GM06990 (cell line): ENCODE results near the gene RARG.
A peak's percentile ranks its signal among the peaks of the same experiment; 100 is the strongest.
"Not testable (repeated sequence)": the region's sequence is repeated elsewhere in the genome, so short reads cannot be mapped to it uniquely, and the experiment has no call there.

ENCODE experiments used
- DNase-seq: peaks from one replicate; pipeline ENCODE4 v3.0.0-alpha.2; 2011; ENCODE audit not compliant: insufficient read length; ENCODE audit errors: extremely low read depth
- H3K27me3 ChIP-seq: replicated peaks from 2 replicates; pipeline ENCODE4 v1.6.0; 2011; ENCODE audit warnings: low read length; ENCODE audit not compliant: control insufficient read depth, insufficient read depth
- H3K36me3 ChIP-seq: 2 replicates; pipeline ENCODE4 v1.5.1; 2011; ENCODE audit warnings: low read length; ENCODE audit not compliant: control insufficient read depth, insufficient read depth
- H3K4me3 ChIP-seq: replicated peaks from 2 replicates; pipeline ENCODE4 v1.5.1; 2011; ENCODE audit warnings: low read depth, mild to moderate bottlenecking, control low read depth, low read length
- CTCF ChIP-seq: IDR thresholded peaks from 2 replicates; pipeline ENCODE4 v1.5.1; 2011; ENCODE audit warnings: low read length, control low read depth, mild to moderate bottlenecking, inconsistent platforms; ENCODE audit not compliant: insufficient read depth, poor library complexity, severe bottlenecking

Gene RARG

GRCh38 chr12:53180931-53181645, 50.9 kb downstream of the RARG start:
- no peak for TF ChIP-seq CTCF

DNA sequence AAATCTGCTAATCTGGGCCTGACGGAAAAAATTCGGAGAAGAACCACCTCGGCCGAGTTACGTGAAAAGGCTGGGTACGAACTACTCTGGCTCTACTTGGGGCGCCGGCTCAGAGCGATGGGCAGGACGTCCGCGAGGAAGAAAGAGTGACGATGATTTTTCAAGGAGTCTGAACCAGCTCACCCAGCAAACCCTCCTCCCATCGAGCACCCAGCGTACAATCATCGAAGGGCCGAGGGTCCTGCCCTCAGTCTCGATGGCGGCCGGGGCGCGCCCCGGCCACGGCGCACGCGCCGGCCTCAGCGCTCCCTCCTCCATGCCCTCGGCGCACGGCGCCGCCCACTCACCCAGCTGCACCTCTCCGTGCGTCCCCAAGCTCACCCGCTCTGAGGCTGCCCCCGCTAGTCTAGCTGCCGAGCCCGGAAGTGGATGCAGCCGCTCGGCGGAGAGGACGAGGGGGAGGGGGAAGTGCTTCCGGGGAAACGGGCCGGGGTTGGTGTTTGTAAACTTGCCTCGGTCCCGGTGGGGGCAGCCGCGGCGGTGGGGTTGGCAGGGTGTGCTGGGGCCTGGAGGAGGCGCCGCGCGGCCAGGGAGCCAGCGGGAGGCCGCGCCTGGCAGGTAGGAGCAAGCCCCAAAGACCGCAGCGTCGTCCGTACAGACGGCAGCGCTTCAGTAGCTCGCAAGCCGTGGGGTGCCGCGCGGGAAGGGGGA, 51.6 kb downstream of the RARG start, which contains the start of the genes CSAD and ZNF740:
Gene CSAD, minus strand, starts transcription at position 706 of the 711 bp plus-strand sequence. CDS start 7,455 bp downstream, outside the sequence.
Gene ZNF740, plus strand, starts transcription at position 503 of the 711 bp plus-strand sequence. CDS start 1,262 bp downstream, outside the sequence.
- no peak for TF ChIP-seq CTCF
- Histone ChIP-seq H3K36me3 (peaks cover 6% of the 10 kb centered on the region), H3K4me3 (peak within 1 kb of the TSS; percentile 79), H3K27me3 (no peaks in the 10 kb centered on the region)
- peak; percentile 99 for DNase-seq

More at GRCh38 chr12:53180931-53181645, 50.9 kb downstream of the RARG start:
- peak; percentile 90 for DNase-seq
- peaks cover 9% of the 10 kb centered on the region for H3K36me3 ChIP-seq
- peak overlapping the region; percentile 79 for H3K4me3 ChIP-seq
- no peaks in the 10 kb centered on the region for H3K27me3 ChIP-seq

- peaks cover 5% of the 10 kb centered on the region for H3K36me3 ChIP-seq
- no peak for DNase-seq
- H3K4me3 ChIP-seq = peak overlapping the region; percentile 79
- no peaks in the 10 kb centered on the region for H3K27me3 ChIP-seq
- TF ChIP-seq CTCF = no peak
These were observed 52.3 kb downstream of the RARG start for GRCh38 chr12:53179687-53180219.

- not testable (repeated sequence) for H3K27me3 ChIP-seq, H3K36me3 ChIP-seq, H3K4me3 ChIP-seq, DNase-seq
These were observed 53.2 kb downstream of the RARG start for GRCh38 chr12:53178803-53179202.

GRCh38 chr12:53177447-53177846, 54.6 kb downstream of the RARG start:
- DNase-seq = not testable (repeated sequence)

GRCh38 chr12:53176750-53177149, 55.3 kb downstream of the RARG start:
- DNase-seq = no peak
- H3K36me3 ChIP-seq = no peaks in the 10 kb centered on the region; the same call in 1 of the 2 replicates
- no peak overlapping the region for H3K4me3 ChIP-seq
- no peaks in the 10 kb centered on the region for H3K27me3 ChIP-seq
- no peak for TF ChIP-seq CTCF

More at GRCh38 chr12:53177447-53177846, 54.6 kb downstream of the RARG start:
- not testable (repeated sequence) for H3K4me3 ChIP-seq, H3K36me3 ChIP-seq, H3K27me3 ChIP-seq
